ENCODE measurements around the gene TDRD7. TPM values are rescaled to one million over a fixed set of nuclear protein-coding genes. Genes with fewer than 3 reads are reported as not detected.

TDRD7 gene
- total and polyA plus RNA-seq, 2 of the 8 experiments (the other 6 are each of a cell fraction or from before 2014, with no cell fraction given), result 1.2 to 2.3 TPM

- CTCF ChIA-PET (ENCODE audit: partially characterized antibody), result interaction anchor here (1.0 to 2.1 kb wide), 3 partner anchors 40 to 107 kb away, joined by 4 to 5 read pairs (median 4); no protein-coding TSS in a partner anchor
Observed at GRCh38 chr9:97508852-97509251, 97.0 kb downstream of the TDRD7 start.

More at GRCh38 chr9:97508852-97509251, 97.0 kb downstream of the TDRD7 start:
- no peak for FAIRE-seq
- no peak overlapping the region for H2BK120ac ChIP-seq (replicated peaks; ENCODE audit: low read depth, low read length)
- H3K9ac ChIP-seq (replicated peaks in 1 of 4; ENCODE audit: extremely low read depth in 1 of 4, low read depth in 3 of 4, low read length in 3 of 4), result no peak overlapping the region
- H4K8ac ChIP-seq (ENCODE audit: extremely low read depth, insufficient read depth, low read length), result no peak overlapping the region
- H3K14ac ChIP-seq (ENCODE audit: insufficient read length), result no peak overlapping the region
- no peaks in the 10 kb centered on the region for H3K79me2 ChIP-seq (ENCODE audit: control insufficient read depth in 1 of 2, insufficient read depth in 2 of 2, low read length in 2 of 2)
- no peak overlapping the region for H4K91ac ChIP-seq (replicated peaks; ENCODE audit: insufficient read length, low read length)
- H3K27ac ChIP-seq (ENCODE audit: low read depth, low read length), result no peak overlapping the region
- no peak overlapping the region for H3K4me3 ChIP-seq (ENCODE audit: extremely low read depth in 1 of 4, insufficient read depth in 2 of 4, low read depth in 3 of 4, low read length in 4 of 4)
- H3K79me1 ChIP-seq (ENCODE audit: low read depth, low read length), result no peaks in the 10 kb centered on the region
- no peak overlapping the region for H2AFZ ChIP-seq (ENCODE audit: low read length)
- no peak overlapping the region for H3K23ac ChIP-seq (ENCODE audit: insufficient read length)
- H3K4me2 ChIP-seq (ENCODE audit: insufficient read depth in 1 of 2, low read depth in 2 of 2, low read length in 2 of 2), result no peak overlapping the region
- H2AK5ac ChIP-seq (ENCODE audit: low read depth, low read length), result no peak overlapping the region
- TF ChIP-seq BRCA1 (IDR thresholded peaks at IDR 0.05; ENCODE audit: low read depth, low read length), result no peak
- TF ChIP-seq EGR1 (IDR thresholded peaks at IDR 0.05; ENCODE audit: borderline replicate concordance, low read depth, low read length), result no peak
- TF ChIP-seq BACH1 (IDR thresholded peaks at IDR 0.05; ENCODE audit: low read length), result no peak
- no peak for TF ChIP-seq ATF2 (IDR thresholded peaks at IDR 0.05; ENCODE audit: low read length)
- no peaks in the 10 kb centered on the region for H3K36me3 ChIP-seq (ENCODE audit: control insufficient read depth in 2 of 4, insufficient read depth in 4 of 4, low read length in 3 of 4)
- 80% methylated on average over 4 of the region's 4 CpGs; no CpG with 5 or more reads in 1 of the 2 experiments for WGBS, 2 experiments (ENCODE audit: extremely low coverage in 1 of 2, insufficient coverage in 1 of 2, insufficient read length in 1 of 2, insufficient replicate concordance in 2 of 2, low coverage in 1 of 2, low lambda C conversion rate in 2 of 2, missing lambda C conversion rate in 1 of 2)
- H4K20me1 ChIP-seq (replicated peaks in 1 of 2; ENCODE audit: control insufficient read depth in 1 of 2, insufficient read depth in 2 of 2, low read length in 2 of 2), result peaks cover 0 to 2% of the 10 kb centered on the region in 2 experiments
- H4K5ac ChIP-seq (ENCODE audit: insufficient read length, low read depth, low read length), result no peak overlapping the region
- H2BK15ac ChIP-seq (ENCODE audit: low read length), result no peak overlapping the region
- no peak overlapping the region for H3K18ac ChIP-seq (ENCODE audit: extremely low read depth, low read length)
- no peaks in the 10 kb centered on the region for H3K23me2 ChIP-seq (ENCODE audit: low read depth, low read length)
- POLR2A ChIA-PET (ENCODE audit: partially characterized antibody), result no interaction called here
- H3K27me3 ChIP-seq (replicated peaks in 1 of 4; ENCODE audit: control insufficient read depth in 3 of 4, extremely low read depth in 1 of 4, insufficient read depth in 3 of 4, low read length in 3 of 4), result peaks cover 5 to 11% (median 8%) of the 10 kb centered on the region in 4 experiments
- no peaks in the 10 kb centered on the region for H3K4me1 ChIP-seq (replicated peaks in 1 of 4; ENCODE audit: control insufficient read depth in 3 of 4, insufficient read depth in 4 of 4, low read length in 3 of 4)
- no peak overlapping the region for H3K56ac ChIP-seq (replicated peaks; ENCODE audit: insufficient read length, low read depth, low read length)
- no peak overlapping the region for H2BK12ac ChIP-seq (ENCODE audit: low read depth, low read length)
- no peak overlapping the region for H2BK5ac ChIP-seq (ENCODE audit: low read depth, low read length)
- no peak overlapping the region for H2BK20ac ChIP-seq (ENCODE audit: low read length)
- no peaks in the 10 kb centered on the region for H3K9me3 ChIP-seq (ENCODE audit: insufficient read depth in 2 of 2, low read depth in 1 of 2, low read length in 1 of 2)
- H3K4ac ChIP-seq (replicated peaks; ENCODE audit: insufficient read length, low read depth, low read length), result no peak overlapping the region
- DNase-seq (ENCODE audit: low read depth in 1 of 2, low spot score in 2 of 2), result peak in 1 of 2 experiments; percentile 10

Data from H1 (cell line).